NCI-H2081 (cell line): Measurements from ENCODE around the gene SRRD.

Source experiments
- DNase-seq, 2 experiments: peaks; one replicate each; lab custom pipeline; 2025; lab: John Stamatoyannopoulos, UW

Gene SRRD

GRCh38 chr22:26482161-26482560 lies 1.5 kb upstream of the SRRD start:
- DNase-seq: no peak

- no peak for DNase-seq
Measured at GRCh38 chr22:26483043-26483438, 636 bp upstream of the SRRD start.

- peak in 1 of 2 experiments; percentile 28 for DNase-seq
Measured at GRCh38 chr22:26484360-26484706, 656 bp downstream of the SRRD start.

GRCh38 chr22:26485013-26485412 lies 1.3 kb downstream of the SRRD start:
- DNase-seq: no peak

- no peak for DNase-seq
Measured at GRCh38 chr22:26485806-26486390, 2.2 kb downstream of the SRRD start.

- DNase-seq: no peak
Measured at GRCh38 chr22:26486394-26486793, 2.7 kb downstream of the SRRD start.

- no peak for DNase-seq
Measured at GRCh38 chr22:26487996-26488395, 4.3 kb downstream of the SRRD start.

- DNase-seq: no peak
Measured at GRCh38 chr22:26489447-26490036, 5.9 kb downstream of the SRRD start.

- DNase-seq: no peak
Measured at GRCh38 chr22:26492220-26492619, 8.5 kb downstream of the SRRD start.

- no peak for DNase-seq
Measured at GRCh38 chr22:26494506-26494905, 10.8 kb downstream of the SRRD start.

GRCh38 chr22:26496456-26496855 lies 12.8 kb downstream of the SRRD start:
- no peak for DNase-seq

- no peak for DNase-seq
Measured at GRCh38 chr22:26499188-26499703, 15.6 kb downstream of the SRRD start.

GRCh38 chr22:26501996-26502395 lies 18.3 kb downstream of the SRRD start:
- no peak for DNase-seq

- DNase-seq: no peak
Measured at GRCh38 chr22:26502688-26503561, 19.2 kb downstream of the SRRD start.

- DNase-seq: no peak
Measured at GRCh38 chr22:26503758-26504157, 20.1 kb downstream of the SRRD start.

- no peak for DNase-seq
Measured at GRCh38 chr22:26508148-26508547, 24.5 kb downstream of the SRRD start.

- peak; percentile 74 to 86 for DNase-seq
Measured at GRCh38 chr22:26512149-26512793, 28.6 kb downstream of the SRRD start, which contains the start of gene TFIP11. Gene TFIP11 (minus strand): TSS chr22:26512473. CDS start chr22:26510272, 2,201 bp downstream.

GRCh38 chr22:26513838-26514237 lies 30.2 kb downstream of the SRRD start:
- no peak for DNase-seq

GRCh38 chr22:26514419-26515161 lies 30.9 kb downstream of the SRRD start:
- DNase-seq: no peak

GRCh38 chr22:26515931-26516330 lies 32.3 kb downstream of the SRRD start:
- DNase-seq: no peak

GRCh38 chr22:26516503-26516902 lies 32.8 kb downstream of the SRRD start:
- DNase-seq: no peak

- DNase-seq: no peak
Measured at GRCh38 chr22:26517429-26517828, 33.8 kb downstream of the SRRD start.
